GM18519 (cell line): ENCODE data around the gene C22orf15.

ENCODE experiments used
- ATAC-seq: cut with Tn5 transposase; IDR thresholded peaks from one replicate; pipeline ENCODE4 v1.9.1; 2021; ENCODE audit warnings: mild to moderate bottlenecking, moderate library complexity; ENCODE audit not compliant: unreplicated experiment, low FRiP score

The C22orf15 gene

DNA sequence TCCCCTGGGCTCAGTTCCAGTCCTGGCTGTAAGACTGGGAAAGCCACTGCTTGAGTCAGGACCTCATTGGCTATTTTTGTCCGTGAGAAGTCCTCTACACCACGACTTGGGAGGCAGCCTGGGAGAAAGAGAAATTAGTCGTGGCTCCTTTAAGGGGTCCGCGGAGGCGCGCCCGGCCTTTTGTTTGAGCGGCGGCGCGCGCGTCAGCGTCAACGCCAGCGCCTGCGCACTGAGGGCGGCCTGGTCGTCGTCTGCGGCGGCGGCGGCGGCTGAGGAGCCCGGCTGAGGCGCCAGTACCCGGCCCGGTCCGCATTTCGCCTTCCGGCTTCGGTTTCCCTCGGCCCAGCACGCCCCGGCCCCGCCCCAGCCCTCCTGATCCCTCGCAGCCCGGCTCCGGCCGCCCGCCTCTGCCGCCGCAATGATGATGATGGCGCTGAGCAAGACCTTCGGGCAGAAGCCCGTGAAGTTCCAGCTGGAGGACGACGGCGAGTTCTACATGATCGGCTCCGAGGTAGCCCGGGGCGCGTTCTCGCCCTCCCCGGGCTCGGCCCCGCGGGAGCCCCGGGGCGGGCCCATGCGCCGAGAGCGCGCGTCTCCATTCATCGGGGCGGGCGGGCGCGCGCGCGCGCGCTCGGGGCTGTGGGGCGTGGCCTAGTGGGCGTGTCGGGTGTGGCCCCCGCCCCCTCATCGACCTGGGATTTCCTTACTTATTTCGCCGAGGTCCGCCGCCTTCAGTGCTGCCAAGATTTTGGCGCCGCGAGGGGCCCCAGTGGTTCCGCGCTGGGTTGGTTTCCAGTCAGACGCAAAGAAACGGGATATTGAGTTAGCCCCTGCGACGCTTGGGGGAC, 24.2 kb downstream of the C22orf15 start, which contains the start of gene SMARCB1:
Gene SMARCB1 (plus strand): TSS at position 215 of the 848 bp plus-strand sequence. CDS start 204 bp downstream, at position 419.
- ATAC-seq: peak; percentile 40

DNA sequence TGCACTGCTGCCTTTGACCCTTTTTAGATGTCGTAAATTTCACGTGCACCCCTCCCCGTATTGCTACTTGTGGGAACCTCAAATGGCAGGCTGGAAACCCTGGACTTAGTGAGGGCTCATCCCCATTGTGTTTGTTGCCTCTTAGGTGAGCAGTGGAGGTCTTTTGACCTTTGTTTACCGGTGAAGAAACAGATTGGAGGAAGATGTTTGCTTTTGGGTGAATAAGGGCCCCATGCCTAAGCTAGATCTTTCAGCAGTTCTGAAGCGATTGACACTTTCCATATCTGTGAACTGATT, 24.8 kb downstream of the C22orf15 start:
- ATAC-seq: no peak

DNA sequence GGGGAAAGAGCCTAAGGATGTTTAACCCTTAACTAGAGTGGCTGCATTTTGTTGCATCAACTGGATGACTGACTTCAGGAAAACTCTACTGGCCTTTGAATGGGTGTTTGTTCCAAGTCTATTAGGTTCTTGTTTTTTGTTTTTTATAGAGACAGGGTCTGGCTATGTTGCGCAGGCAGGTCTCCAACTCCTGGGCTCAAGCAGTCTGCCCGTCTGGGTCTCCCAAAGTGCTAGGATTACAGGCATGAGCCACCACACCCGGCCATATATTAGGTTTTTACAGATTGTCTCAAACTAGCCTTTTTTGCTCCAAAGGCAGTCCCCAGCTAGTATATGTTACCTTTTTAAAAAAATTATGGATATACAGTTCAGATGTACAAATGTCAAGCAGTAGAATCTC, 25.1 kb downstream of the C22orf15 start:
- ATAC-seq: no peak

DNA sequence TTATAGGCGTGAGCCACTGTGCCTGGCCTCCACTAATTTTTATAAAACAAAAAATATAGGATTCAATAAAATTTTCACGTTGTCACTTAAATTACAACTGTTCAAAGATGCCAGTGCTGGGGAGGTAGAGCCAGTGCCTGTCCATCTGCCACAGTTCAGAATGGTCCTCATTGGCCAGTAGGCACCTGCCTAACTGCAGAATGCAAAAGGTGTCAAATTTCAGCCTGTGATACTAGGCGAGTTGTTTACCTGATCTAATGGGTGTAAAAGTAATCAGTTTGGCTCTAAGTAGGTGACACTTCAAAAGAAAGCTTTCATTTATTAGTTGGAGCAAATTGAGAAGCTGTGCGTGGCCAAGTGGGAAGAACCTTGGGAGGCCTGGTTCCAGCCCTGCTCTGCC, 26.3 kb downstream of the C22orf15 start:
- ATAC-seq: no peak

DNA sequence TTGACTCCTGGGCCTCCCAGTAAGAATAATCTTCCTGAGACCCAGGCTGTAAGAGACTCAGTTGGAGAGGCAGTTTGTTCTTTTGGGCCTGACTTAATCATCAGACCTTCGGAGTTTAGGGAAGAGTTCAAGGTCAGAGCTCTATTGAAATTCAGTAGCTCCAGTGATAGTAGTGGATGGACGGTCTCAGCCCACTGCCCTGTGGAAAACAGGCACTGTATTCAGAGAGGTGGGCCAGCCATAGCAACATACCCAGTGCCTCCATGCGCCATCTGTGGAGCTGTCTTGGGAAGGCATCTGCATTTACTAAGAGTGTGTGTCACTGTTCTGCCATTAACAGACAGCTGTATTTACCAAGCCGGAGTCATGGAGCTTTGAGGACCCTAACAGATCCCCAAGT, 26.8 kb downstream of the C22orf15 start:
- no peak for ATAC-seq

DNA sequence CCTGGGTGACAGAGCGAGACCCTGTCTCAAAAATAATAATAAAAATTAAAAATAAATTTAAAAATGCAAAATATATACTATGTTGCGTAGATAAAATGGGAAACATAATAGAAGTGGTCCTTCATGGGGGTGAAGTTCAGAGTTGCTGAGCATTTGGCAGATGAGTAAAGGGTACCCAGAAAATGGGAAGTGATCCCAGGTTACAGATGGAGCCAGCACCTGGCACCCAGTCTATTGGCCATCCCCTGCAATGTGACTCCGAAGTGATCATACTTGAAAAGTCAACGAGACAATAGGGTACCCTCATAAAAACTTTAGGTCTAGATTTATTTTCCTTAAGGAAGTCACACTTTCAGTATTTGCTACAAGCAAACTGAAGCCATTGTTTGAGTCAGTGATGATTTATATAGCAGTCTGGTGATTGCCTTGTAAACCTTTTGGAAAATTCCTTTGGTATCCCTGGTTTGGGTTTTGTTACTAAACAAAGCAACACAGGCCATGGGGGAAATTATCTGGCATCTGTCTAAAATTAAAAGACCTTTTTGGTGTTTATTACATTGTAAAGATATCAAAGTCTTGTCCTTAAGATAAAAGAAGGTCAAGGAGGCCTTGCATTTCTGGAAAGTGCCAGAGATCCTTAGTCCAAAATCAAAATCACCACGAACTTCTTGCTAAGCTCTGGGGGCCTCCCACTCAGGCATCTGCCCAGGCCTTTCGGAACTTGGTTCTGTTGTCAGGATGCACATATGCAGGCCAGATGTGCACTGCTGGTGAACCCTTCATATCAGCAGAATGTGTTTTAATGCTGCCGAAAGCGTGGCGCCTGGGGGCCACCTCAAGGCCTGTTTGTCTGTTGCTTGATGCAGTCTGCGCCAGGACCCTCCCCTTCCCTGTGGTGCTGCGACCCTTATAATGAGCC, 28.3 kb downstream of the C22orf15 start:
- no peak for ATAC-seq

DNA sequence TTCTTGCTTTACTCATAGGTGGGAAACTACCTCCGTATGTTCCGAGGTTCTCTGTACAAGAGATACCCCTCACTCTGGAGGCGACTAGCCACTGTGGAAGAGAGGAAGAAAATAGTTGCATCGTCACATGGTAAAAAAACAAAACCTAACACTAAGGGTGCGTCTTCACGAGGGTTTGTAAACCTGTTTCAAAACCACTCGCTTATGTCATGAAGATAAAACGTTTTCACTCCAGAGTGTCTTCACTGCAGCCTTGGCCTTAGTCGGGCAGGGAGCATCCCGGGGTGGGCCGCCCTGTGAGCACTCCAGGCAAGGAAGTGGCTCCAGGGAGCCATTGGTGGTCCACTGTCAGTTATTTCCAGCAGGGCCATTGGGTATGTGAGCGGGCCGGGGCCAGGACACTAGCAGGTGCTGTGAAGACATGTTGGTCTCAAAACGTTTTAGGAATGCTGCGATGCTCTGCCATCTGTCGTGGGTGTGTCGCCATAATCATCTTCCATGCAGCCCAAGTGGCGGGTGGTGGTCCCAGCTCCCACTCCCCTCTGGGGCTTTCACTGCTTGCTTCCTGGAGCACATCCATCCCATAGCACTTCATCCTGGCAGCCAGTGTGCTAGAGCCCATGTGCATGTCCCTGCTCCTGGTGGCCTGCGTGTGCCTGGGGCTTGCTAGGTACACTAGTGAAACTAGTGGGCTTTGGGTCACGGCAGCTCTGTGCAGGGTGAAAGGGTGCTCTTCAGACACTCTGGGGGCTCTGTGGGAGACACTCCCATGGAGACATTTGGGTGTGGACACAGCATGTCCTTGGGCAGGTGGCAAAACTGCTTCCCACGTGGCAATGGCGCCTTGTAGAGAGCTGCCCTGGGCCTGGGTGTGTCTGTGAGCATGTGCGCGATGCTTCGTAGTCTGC, 29.2 kb downstream of the C22orf15 start:
- no peak for ATAC-seq

DNA sequence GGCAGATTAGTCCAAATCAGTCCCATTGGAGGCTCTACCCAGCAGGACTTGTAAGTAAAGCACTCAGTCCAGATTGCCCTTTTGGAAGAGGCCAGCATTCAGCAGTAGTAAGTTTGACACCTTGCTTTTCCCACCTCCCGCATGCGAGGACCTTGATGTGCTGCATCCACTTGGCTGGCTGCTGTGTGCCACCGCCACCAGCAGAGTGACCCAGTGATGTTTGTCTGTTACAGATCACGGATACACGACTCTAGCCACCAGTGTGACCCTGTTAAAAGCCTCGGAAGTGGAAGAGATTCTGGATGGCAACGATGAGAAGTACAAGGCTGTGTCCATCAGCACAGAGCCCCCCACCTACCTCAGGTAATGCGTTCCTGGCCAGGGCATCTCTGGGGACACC, 30.5 kb downstream of the C22orf15 start:
- no peak for ATAC-seq

DNA sequence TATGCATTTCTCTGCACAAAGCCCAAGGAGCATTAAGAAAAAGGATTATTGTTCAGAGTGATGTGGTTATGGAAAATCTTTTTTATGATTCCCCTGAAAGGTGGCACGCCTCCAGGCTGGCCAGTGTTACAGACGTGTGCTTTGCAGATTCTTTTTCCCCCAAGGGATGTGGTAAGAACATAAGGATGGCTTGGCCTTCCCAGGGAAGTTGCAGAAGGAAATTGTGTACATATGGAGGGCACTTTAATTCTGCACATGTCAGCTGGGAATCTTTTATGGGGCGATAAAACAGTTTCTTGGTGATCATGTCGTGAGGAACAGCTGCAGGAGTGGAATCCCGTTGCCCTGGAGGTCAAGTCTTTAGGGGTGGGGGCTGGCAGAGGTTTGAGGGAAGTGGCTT, 33.7 kb downstream of the C22orf15 start:
- ATAC-seq: no peak

DNA sequence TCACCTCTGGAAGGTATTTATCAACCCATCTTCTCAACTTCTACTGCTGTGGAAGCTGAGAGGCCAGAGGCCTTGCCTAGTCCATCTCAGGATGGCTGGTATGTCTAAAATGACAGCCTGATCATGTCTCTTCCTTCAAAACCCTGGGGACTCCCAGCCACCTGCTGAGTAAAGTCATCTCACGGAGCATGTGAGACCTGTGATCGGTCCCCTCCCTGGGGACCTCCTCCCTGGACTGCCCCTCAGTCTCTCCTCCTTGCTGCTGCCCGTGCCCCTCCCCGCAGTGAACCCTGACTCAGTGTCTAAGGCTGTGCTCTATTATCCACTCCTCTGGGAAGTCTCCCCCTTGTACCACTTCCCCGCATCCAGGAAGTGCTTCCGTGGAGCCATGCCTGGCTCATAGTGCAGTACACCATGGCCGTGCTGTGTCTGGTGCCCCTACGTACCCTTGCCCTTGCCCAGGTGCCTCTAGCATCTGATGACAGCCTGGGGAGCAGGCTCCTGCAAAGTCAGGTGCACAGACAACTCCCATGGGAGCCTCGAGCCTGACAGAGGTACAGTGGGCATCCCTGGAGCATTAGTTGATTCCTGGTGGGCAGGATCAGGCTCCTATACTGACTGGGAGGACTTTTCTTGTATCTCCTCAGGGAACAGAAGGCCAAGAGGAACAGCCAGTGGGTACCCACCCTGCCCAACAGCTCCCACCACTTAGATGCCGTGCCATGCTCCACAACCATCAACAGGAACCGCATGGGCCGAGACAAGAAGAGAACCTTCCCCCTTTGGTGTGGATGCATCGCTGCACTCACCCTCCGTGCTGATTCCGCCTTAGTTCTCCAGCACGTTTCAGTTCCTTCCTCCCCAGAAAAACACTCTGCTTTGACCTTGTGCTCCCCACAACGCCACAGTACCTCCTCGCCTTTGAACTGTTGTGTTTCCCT, 37.8 kb downstream of the C22orf15 start:
- no peak for ATAC-seq

DNA sequence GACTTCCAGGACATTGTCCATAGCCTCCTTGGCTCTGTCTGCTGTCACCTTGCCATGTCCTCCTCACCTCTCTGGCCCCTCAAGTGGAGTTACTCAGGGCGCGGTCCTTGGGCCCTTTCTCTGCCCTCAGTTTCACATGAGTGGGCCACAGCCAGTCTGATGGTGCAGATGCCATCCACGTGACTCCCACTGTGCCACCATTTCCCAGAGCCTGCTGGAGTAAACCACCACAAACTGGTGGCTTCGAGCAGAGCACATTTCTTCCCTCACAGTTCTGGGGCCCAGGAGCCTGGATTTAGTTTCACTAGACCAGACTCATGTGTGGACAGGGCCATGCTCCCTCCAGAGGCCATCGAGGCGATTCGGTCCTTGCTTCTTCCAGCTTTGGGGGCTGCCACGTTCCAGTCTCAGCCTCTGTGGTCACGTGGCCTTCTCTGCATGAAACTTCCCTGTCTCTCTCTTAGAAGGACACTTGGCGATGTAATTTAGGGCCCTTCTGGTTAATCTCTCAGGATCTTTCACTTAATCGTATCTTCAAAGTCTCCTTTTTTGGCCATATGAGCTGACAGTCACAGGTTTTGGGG, 38.5 kb downstream of the C22orf15 start:
- ATAC-seq: no peak

DNA sequence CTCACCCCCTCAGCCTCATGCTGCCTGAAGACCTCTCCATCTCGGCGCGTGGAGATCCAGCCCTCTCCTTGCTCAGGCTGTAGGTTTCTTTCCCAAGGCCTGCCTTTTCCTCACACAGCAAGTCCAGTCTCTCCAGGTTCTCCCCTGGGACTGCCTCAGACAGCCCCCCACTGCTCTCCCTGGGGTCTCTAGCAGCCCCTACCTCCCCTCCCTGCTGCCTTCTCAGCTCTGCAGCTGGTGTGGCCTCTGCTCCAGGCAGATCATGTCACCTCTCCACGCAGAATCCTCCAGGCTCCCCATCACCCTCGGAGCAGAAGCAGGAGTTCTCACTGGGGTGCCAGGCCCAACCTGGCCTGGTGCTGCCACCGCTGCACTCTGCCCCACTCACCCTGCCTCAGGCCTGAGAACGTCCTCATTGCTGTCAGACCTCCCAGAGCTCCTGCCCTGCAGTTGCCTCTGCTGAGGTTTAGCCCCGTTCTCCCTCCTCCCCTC, 39.1 kb downstream of the C22orf15 start:
- no peak for ATAC-seq

DNA sequence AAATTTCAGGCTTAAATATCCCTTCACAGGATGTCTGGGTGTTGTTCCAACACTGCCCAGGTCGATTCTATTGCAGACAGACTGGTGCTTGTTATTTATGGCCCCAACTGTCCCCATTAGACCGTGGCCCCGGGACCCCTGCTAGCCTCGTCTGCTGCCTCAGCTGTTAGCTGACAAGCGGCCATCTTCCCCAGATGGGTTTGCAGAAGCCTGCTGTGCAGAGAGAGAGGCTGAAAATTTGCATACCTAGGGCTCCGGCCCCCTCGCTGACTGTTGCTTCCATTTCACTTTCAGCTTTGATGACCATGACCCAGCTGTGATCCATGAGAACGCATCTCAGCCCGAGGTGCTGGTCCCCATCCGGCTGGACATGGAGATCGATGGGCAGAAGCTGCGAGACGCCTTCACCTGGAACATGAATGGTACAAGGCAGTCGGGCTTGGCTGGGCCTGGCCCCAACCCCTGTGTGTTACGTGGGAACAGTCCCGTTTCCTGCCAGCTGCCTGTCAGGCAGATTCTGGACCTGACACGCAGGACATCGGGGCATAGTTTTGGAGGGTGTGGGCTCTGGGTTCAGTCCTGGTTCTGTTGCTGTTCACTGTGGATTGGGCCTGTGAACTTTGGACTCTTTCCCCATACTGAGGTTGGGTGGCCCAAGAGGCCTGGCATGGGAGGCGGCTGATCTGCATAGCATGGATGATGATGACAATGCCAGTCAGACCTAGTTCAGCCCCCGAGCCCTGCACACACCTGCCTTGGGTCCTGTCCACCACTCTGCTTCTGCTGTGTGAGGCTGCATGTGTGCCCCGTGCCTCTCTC, 40.4 kb downstream of the C22orf15 start:
- ATAC-seq: no peak

DNA sequence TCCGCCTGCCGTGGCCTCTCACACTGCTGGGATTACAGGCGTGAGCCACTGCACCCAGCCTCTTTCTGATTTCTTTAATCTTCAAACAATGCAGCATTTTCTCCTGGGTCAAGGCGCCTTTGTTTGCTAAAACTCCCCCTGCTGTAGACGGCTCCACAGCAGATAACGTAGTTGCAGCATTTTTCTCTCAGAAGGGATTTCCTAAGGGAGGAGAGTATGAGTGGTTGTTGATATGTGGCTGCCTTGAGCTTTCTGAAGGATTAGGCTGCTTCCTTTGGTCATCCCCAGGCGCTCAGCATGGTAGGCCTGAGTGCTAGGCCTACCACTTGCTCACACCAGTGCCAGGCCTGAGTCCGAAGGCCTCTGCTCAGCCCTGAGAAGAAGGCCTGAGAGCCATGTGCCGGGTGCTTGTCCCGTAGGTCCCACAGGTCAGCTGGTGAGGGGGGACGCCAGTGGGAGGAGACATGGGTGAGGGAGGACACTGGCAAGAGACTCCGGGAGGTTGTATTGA, 42.0 kb downstream of the C22orf15 start:
- ATAC-seq: no peak

DNA sequence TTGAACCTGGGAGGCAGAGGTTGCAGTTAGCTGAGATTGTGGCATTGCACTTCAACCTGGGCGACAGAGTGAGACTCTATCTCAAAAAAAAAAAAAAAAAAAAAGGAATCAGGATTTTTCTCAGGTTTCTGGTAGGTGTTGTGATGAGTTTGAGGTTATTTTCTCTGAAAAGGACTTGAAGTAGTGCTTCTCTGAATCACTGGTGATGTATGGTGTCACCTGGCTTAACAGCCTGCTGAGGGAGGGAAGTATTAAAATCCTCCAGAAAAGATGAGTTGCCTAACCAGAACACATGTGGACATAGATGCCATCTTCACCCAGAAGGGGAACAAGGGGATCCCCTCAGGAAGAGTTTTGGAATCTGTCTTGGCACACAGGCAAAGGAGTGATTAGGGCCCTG, 44.0 kb downstream of the C22orf15 start:
- ATAC-seq: no peak

DNA sequence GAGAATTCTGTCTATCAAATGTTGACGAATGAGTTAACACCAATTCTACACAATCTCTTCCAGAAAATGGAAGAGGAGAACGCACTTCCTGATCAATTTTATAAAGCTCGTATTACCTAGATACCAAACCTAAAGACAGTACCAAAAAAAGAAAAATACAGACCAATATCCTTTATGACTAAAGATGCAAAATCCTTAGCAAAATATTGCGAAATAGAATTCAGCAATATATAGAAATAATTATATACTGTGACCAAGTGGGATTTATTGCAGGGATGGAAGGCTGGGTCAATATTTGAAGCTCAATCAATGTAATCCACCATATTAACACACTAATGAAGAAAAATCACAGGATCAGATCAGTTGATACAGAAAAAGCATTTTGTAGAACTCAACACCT, 49.6 kb downstream of the C22orf15 start:
- ATAC-seq: no peak
